ENCODE results near the gene METTL6.

The METTL6 gene

DNA sequence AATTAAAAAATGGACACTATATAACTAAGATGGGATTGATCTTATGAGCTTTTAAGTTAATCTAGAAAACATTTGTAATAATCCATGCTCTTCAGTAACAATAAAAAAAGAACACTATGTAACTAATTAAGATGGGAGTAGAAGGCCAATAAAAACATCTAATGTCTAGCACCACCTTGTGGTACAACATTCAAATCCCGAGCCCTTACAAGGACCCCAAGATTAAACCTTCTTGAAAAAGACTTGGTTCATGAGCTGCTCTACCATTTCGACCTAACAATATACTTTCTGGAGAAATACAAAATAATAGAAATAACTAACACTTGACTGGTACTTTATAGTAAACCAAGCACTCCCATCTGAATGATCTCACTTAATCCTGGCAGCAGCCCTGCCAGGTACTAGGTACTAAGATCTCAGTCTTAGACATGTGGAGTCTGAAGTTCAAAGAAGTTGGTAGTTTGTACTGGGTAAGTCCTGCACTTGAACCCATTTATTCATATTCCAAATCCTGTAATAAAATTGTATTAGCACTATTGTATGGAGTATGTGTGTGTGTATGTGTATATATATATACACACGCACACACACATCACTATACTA is 21.8 kb downstream of the METTL6 start:
- H3K4ac ChIP-seq (ENCODE audit: low read depth, low read length), result no peak overlapping the region
- H3K27ac ChIP-seq (ENCODE audit: low read depth, low read length), result no peak overlapping the region
- peak; percentile 57 for DNase-seq
- no peak overlapping the region for H3K56ac ChIP-seq (ENCODE audit: low read length)
- H2BK15ac ChIP-seq (replicated peaks; ENCODE audit: low read depth), result no peak overlapping the region
- H3K4me1 ChIP-seq (ENCODE audit: control insufficient read depth, low read depth, low read length), result no peaks in the 10 kb centered on the region
- WGBS (ENCODE audit: extremely low coverage, insufficient coverage, low lambda C conversion rate), result no CpG with 5 or more reads among the region's 3 CpGs
- no peak overlapping the region for H3K4me2 ChIP-seq (ENCODE audit: low read length)
- no peak overlapping the region for H4K8ac ChIP-seq (ENCODE audit: low read depth, low read length)
- H2BK5ac ChIP-seq (ENCODE audit: low read length), result no peak overlapping the region
- H3K36me3 ChIP-seq (ENCODE audit: control insufficient read depth, insufficient read depth, low read length), result no peaks in the 10 kb centered on the region
- no peak overlapping the region for H3K4me3 ChIP-seq (ENCODE audit: low read length)
- H3K27me3 ChIP-seq (ENCODE audit: insufficient read depth, low read length, poor library complexity), result no peaks in the 10 kb centered on the region
- H2BK120ac ChIP-seq (ENCODE audit: low read depth, low read length), result no peak overlapping the region
- H2AK5ac ChIP-seq (ENCODE audit: low read length), result no peak overlapping the region
- H3K23ac ChIP-seq (ENCODE audit: low read length), result no peak overlapping the region
- no peaks in the 10 kb centered on the region for H3K79me1 ChIP-seq (ENCODE audit: low read length)
- H3K9ac ChIP-seq (ENCODE audit: low read length), result no peak overlapping the region
- H3K18ac ChIP-seq (ENCODE audit: low read length), result no peak overlapping the region
- no peaks in the 10 kb centered on the region for H3K79me2 ChIP-seq (ENCODE audit: control insufficient read depth, insufficient read depth, low read length)
- H4K5ac ChIP-seq (ENCODE audit: low read length), result no peak overlapping the region

DNA sequence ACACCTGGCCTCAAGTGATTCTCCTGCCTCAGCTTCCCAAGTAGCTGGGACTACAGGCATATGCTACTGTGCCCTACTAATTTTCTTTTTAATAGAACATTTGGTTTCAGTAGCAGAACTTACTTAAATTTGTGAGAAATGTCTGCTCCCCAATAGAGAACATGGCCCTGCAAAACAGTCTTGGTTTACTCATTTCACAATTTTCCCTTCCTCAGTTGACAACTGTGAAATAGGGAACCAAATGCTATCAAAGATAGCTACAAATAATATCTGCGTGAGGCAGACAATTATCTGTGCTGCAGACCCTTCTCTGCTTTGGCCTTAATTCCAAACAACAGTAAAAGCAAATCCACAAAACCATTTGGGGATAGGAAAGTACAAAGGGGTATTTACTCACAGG is 22.6 kb downstream of the METTL6 start:
- Histone ChIP-seq H3K27ac (ENCODE audit: low read depth, low read length) (no peak overlapping the region), H3K4me1 (ENCODE audit: control insufficient read depth, low read depth, low read length) (no peaks in the 10 kb centered on the region), H3K79me1 (ENCODE audit: low read length) (no peaks in the 10 kb centered on the region), H2BK15ac (replicated peaks; ENCODE audit: low read depth) (no peak overlapping the region), H3K23ac (ENCODE audit: low read length) (no peak overlapping the region), H3K27me3 (ENCODE audit: insufficient read depth, low read length, poor library complexity) (no peaks in the 10 kb centered on the region), H4K8ac (ENCODE audit: low read depth, low read length) (no peak overlapping the region), H3K79me2 (ENCODE audit: control insufficient read depth, insufficient read depth, low read length) (no peaks in the 10 kb centered on the region), H2BK5ac (ENCODE audit: low read length) (no peak overlapping the region), H3K36me3 (ENCODE audit: control insufficient read depth, insufficient read depth, low read length) (no peaks in the 10 kb centered on the region), H3K4ac (ENCODE audit: low read depth, low read length) (no peak overlapping the region), H2AK5ac (ENCODE audit: low read length) (no peak overlapping the region), H3K4me2 (ENCODE audit: low read length) (no peak overlapping the region), H2BK120ac (ENCODE audit: low read depth, low read length) (no peak overlapping the region), H3K18ac (ENCODE audit: low read length) (no peak overlapping the region), H3K56ac (ENCODE audit: low read length) (no peak overlapping the region), H3K4me3 (ENCODE audit: low read length) (no peak overlapping the region), H4K5ac (ENCODE audit: low read length) (no peak overlapping the region), H3K9ac (ENCODE audit: low read length) (no peak overlapping the region)
- WGBS (ENCODE audit: extremely low coverage, insufficient coverage, low lambda C conversion rate), result no CpG with 5 or more reads among the region's 1 CpG
- no peak for DNase-seq

DNA sequence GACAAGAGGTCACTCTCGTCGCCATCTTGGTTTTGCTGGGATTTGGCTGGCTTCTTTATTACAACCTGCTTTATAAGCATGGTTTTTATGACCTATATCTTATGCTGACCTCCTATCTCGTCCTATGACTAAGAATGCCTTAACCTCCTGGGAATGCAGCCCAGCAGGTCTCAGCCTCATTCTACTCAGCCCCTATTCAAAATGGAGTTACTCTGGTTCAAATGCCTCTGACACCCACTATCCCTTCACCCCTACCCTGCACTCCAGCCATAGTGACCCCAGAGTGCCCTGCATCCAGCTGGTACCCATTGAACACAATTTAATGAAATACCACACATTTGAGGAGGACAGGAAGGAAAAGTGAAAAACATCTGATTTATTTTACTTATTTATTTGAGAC is 23.4 kb downstream of the METTL6 start:
- Histone ChIP-seq H3K4ac (ENCODE audit: low read depth, low read length) (no peak overlapping the region), H4K8ac (ENCODE audit: low read depth, low read length) (no peak overlapping the region), H3K27ac (ENCODE audit: low read depth, low read length) (no peak overlapping the region), H3K36me3 (ENCODE audit: control insufficient read depth, insufficient read depth, low read length) (no peaks in the 10 kb centered on the region), H3K23ac (ENCODE audit: low read length) (no peak overlapping the region), H3K4me3 (ENCODE audit: low read length) (no peak overlapping the region), H2BK5ac (ENCODE audit: low read length) (no peak overlapping the region), H3K4me2 (ENCODE audit: low read length) (no peak overlapping the region), H3K79me2 (ENCODE audit: control insufficient read depth, insufficient read depth, low read length) (no peaks in the 10 kb centered on the region), H3K56ac (ENCODE audit: low read length) (no peak overlapping the region), H2AK5ac (ENCODE audit: low read length) (no peak overlapping the region), H3K9ac (ENCODE audit: low read length) (no peak overlapping the region), H2BK120ac (ENCODE audit: low read depth, low read length) (no peak overlapping the region), H3K27me3 (ENCODE audit: insufficient read depth, low read length, poor library complexity) (no peaks in the 10 kb centered on the region), H3K4me1 (ENCODE audit: control insufficient read depth, low read depth, low read length) (no peaks in the 10 kb centered on the region), H2BK15ac (replicated peaks; ENCODE audit: low read depth) (no peak overlapping the region), H3K18ac (ENCODE audit: low read length) (no peak overlapping the region), H4K5ac (ENCODE audit: low read length) (no peak overlapping the region), H3K79me1 (ENCODE audit: low read length) (no peaks in the 10 kb centered on the region)
- WGBS (ENCODE audit: extremely low coverage, insufficient coverage, low lambda C conversion rate), result no CpG with 5 or more reads among the region's 3 CpGs
- DNase-seq, result no peak

- no peak overlapping the region for H3K4me3 ChIP-seq (ENCODE audit: low read length)
- no peak overlapping the region for H3K9ac ChIP-seq (ENCODE audit: low read length)
- H3K23ac ChIP-seq (ENCODE audit: low read length), result no peak overlapping the region
- no peak overlapping the region for H2BK15ac ChIP-seq (replicated peaks; ENCODE audit: low read depth)
- no peak overlapping the region for H4K5ac ChIP-seq (ENCODE audit: low read length)
- WGBS (ENCODE audit: extremely low coverage, insufficient coverage, low lambda C conversion rate), result no CpG with 5 or more reads among the region's 3 CpGs
- H3K4me2 ChIP-seq (ENCODE audit: low read length), result no peak overlapping the region
- no peaks in the 10 kb centered on the region for H3K79me2 ChIP-seq (ENCODE audit: control insufficient read depth, insufficient read depth, low read length)
- no peaks in the 10 kb centered on the region for H3K4me1 ChIP-seq (ENCODE audit: control insufficient read depth, low read depth, low read length)
- no peak overlapping the region for H4K8ac ChIP-seq (ENCODE audit: low read depth, low read length)
- H3K4ac ChIP-seq (ENCODE audit: low read depth, low read length), result no peak overlapping the region
- H2AK5ac ChIP-seq (ENCODE audit: low read length), result no peak overlapping the region
- H3K79me1 ChIP-seq (ENCODE audit: low read length), result no peaks in the 10 kb centered on the region
- no peak overlapping the region for H2BK5ac ChIP-seq (ENCODE audit: low read length)
- H3K56ac ChIP-seq (ENCODE audit: low read length), result no peak overlapping the region
- no peak overlapping the region for H3K27ac ChIP-seq (ENCODE audit: low read depth, low read length)
- H2BK120ac ChIP-seq (ENCODE audit: low read depth, low read length), result no peak overlapping the region
- no peak overlapping the region for H3K18ac ChIP-seq (ENCODE audit: low read length)
- H3K36me3 ChIP-seq (ENCODE audit: control insufficient read depth, insufficient read depth, low read length), result no peaks in the 10 kb centered on the region
- H3K27me3 ChIP-seq (ENCODE audit: insufficient read depth, low read length, poor library complexity), result no peaks in the 10 kb centered on the region
- DNase-seq, result no peak
Measured at GRCh38 chr3:15403495-15403894, 23.8 kb downstream of the METTL6 start.

DNA sequence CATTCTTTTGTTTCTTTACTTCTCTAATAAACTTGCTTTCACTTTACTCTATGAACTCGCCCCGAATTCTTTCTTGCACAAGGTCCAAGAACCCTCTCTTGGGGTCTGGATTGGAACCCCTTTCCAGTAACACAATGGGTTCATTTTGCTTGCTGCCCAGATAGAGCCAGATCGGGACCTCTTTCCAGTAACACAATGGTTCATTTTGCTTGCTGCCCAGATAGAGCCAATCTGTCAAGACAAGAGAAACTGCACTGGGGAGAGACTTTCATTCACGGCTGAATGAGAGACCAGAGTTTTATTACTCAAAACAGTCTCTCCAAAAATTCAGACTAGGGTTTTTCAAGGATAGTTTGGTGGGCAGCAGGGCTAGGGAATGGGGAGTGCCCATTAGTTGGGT is 25.4 kb downstream of the METTL6 start:
- WGBS (ENCODE audit: extremely low coverage, insufficient coverage, low lambda C conversion rate), result no CpG with 5 or more reads among the region's 4 CpGs
- no peaks in the 10 kb centered on the region for H3K27me3 ChIP-seq (ENCODE audit: insufficient read depth, low read length, poor library complexity)
- no peak overlapping the region for H3K27ac ChIP-seq (ENCODE audit: low read depth, low read length)

DNA sequence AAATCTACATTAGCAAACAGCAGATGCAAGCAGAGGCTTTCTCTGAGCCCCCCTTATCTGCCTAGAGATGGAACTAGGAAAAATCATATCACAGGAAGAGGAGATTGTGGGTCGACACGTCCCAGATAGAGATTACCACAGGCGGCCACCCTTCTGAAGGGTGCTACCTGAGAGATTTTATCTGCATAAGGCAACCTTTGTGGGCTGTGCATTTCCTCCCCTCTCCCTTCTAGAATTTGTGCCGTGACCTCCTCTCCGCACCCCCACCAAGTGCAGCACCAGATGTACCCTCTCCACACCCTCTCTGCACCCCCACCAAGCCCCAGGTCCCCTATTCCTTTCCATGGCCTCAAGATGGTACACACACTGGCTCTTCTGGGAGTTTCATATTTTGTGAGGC is 27.4 kb downstream of the METTL6 start:
- Histone ChIP-seq H4K5ac (ENCODE audit: low read length) (no peak overlapping the region), H2AK5ac (ENCODE audit: low read length) (no peak overlapping the region), H3K4me1 (ENCODE audit: control insufficient read depth, low read depth, low read length) (no peaks in the 10 kb centered on the region), H3K79me2 (ENCODE audit: control insufficient read depth, insufficient read depth, low read length) (no peaks in the 10 kb centered on the region), H3K18ac (ENCODE audit: low read length) (no peak overlapping the region), H3K27ac (ENCODE audit: low read depth, low read length) (no peak overlapping the region), H2BK120ac (ENCODE audit: low read depth, low read length) (no peak overlapping the region), H3K27me3 (ENCODE audit: insufficient read depth, low read length, poor library complexity) (no peaks in the 10 kb centered on the region), H2BK5ac (ENCODE audit: low read length) (no peak overlapping the region), H3K23ac (ENCODE audit: low read length) (no peak overlapping the region), H3K36me3 (ENCODE audit: control insufficient read depth, insufficient read depth, low read length) (no peaks in the 10 kb centered on the region), H3K4me3 (ENCODE audit: low read length) (no peak overlapping the region), H2BK15ac (replicated peaks; ENCODE audit: low read depth) (no peak overlapping the region), H3K4ac (ENCODE audit: low read depth, low read length) (no peak overlapping the region), H3K56ac (ENCODE audit: low read length) (no peak overlapping the region), H3K4me2 (ENCODE audit: low read length) (no peak overlapping the region), H4K8ac (ENCODE audit: low read depth, low read length) (no peak overlapping the region), H3K79me1 (ENCODE audit: low read length) (no peaks in the 10 kb centered on the region), H3K9ac (ENCODE audit: low read length) (no peak overlapping the region)
- DNase-seq, result no peak
- no CpG with 5 or more reads among the region's 5 CpGs for whole genome bisulfite sequencing (ENCODE audit: extremely low coverage, insufficient coverage, low lambda C conversion rate)

More for the DNA sequence above, 25.4 kb downstream of the METTL6 start:
- no peak overlapping the region for H3K4ac ChIP-seq (ENCODE audit: low read depth, low read length)
- H2BK15ac ChIP-seq (replicated peaks; ENCODE audit: low read depth), result no peak overlapping the region
- H2AK5ac ChIP-seq (ENCODE audit: low read length), result no peak overlapping the region
- H3K56ac ChIP-seq (ENCODE audit: low read length), result no peak overlapping the region
- no peak overlapping the region for H4K8ac ChIP-seq (ENCODE audit: low read depth, low read length)
- no peak overlapping the region for H2BK5ac ChIP-seq (ENCODE audit: low read length)
- no peaks in the 10 kb centered on the region for H3K79me1 ChIP-seq (ENCODE audit: low read length)
- H3K4me2 ChIP-seq (ENCODE audit: low read length), result no peak overlapping the region
- H3K36me3 ChIP-seq (ENCODE audit: control insufficient read depth, insufficient read depth, low read length), result no peaks in the 10 kb centered on the region
- no peak overlapping the region for H4K5ac ChIP-seq (ENCODE audit: low read length)
- no peak overlapping the region for H3K23ac ChIP-seq (ENCODE audit: low read length)
- H3K4me1 ChIP-seq (ENCODE audit: control insufficient read depth, low read depth, low read length), result no peaks in the 10 kb centered on the region
- H2BK120ac ChIP-seq (ENCODE audit: low read depth, low read length), result no peak overlapping the region
- DNase-seq, result no peak
- H3K9ac ChIP-seq (ENCODE audit: low read length), result no peak overlapping the region
- H3K79me2 ChIP-seq (ENCODE audit: control insufficient read depth, insufficient read depth, low read length), result no peaks in the 10 kb centered on the region
- no peak overlapping the region for H3K4me3 ChIP-seq (ENCODE audit: low read length)
- no peak overlapping the region for H3K18ac ChIP-seq (ENCODE audit: low read length)

Data from mesendoderm (in vitro differentiated cells).